Activated naive CD4-positive, alpha-beta T cell treated with anti-CD3 and anti-CD28 coated beads, Interleukin-2, amount 50 U/mL, for 72 hours (primary cell): ENCODE results near the gene C20orf202. TPM values are rescaled to one million over a fixed set of nuclear protein-coding genes. Genes with fewer than 3 reads are reported as not detected.

Experiments
- ATAC-seq, 2 donors: fragments of 150-1000 bp; cut with Tn5 transposase; 2 replicates each; pipeline ENCODE4 v1.10.0; 2021; ENCODE audit warnings: mild to moderate bottlenecking in 2 of 2, moderate library complexity in 2 of 2
- DNase-seq, 2 donors: peaks; one replicate each; pipeline ENCODE4 v3.0.0; 2021 to 2022; ENCODE audit warnings: low spot score in 2 of 2
- H3K27ac Mint-ChIP-seq, 2 donors: one replicate each; pipeline ENCODE4 v1.8.0; 2022; ENCODE audit warnings: mild to moderate bottlenecking in 2 of 2, mixed read lengths in 2 of 2
- H3K36me3 Mint-ChIP-seq, 2 donors: one replicate each; pipeline ENCODE4 v1.8.0; 2022; ENCODE audit warnings: mixed read lengths in 2 of 2
- H3K9me3 Mint-ChIP-seq, 2 donors: one replicate each; pipeline ENCODE4 v1.8.0; 2022; ENCODE audit warnings: mixed read lengths in 2 of 2
- total RNA-seq, 2 donors: library from RNA; stranded (reverse); gene quantifications; one replicate each; pipeline ENCODE4 v1.2.3, GENCODE V29; 2022

C20orf202 gene
- total RNA-seq, 2 donors from 2014 or later: 0.19 to 0.55 TPM

DNA sequence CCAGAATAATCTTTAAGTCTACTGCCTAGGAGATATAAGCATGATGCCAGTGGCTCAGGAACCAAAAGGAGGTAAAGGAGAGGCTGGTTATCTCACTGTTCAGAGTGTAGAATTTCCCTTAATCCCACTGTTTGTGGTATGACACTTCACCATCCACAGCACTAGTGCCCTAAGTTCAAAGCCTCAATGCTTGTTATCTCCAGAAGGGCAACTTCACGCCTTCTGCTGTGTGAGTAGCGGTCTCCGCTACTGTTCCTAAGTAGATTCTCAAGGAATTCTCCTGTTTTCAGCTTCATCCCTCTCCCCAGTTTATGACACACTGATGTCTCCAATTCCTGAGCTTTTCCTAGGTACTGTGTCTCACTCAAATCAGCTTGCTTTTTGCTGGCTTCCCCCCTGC, 49.2 kb downstream of the C20orf202 start:
- H3K36me3 Mint-ChIP-seq: peaks cover 0 to 11% of the 10 kb centered on the region in 2 donors
- no peak overlapping the region for H3K27ac Mint-ChIP-seq
- DNase-seq: no peak
- no peak for ATAC-seq
- peaks cover 4% of the 10 kb centered on the region in 2 donors for H3K9me3 Mint-ChIP-seq

DNA sequence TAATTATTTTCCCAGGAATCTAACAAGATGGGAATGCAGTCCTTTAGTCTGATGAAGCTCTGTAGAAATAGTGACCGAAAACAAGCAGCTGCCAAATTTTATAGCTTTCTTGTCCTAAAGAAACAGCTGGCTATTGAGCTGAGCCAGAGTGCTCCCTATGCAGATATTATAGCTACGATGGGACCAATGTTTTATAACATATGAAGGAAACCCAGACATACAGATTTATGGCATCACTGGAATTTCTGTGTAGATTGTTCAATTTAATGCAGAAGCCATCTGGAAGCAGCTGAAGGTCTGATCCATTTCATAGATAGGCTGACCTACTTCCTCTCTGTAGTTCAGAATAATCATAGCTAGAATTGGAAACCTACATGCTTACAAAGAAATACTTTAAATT, 51.0 kb downstream of the C20orf202 start:
- ATAC-seq: no peak
- Mint-ChIP-seq H3K9me3 (peaks cover 4% of the 10 kb centered on the region in 2 donors), H3K36me3 (peaks cover 0 to 11% of the 10 kb centered on the region in 2 donors), H3K27ac (no peak overlapping the region)
- DNase-seq: no peak

DNA sequence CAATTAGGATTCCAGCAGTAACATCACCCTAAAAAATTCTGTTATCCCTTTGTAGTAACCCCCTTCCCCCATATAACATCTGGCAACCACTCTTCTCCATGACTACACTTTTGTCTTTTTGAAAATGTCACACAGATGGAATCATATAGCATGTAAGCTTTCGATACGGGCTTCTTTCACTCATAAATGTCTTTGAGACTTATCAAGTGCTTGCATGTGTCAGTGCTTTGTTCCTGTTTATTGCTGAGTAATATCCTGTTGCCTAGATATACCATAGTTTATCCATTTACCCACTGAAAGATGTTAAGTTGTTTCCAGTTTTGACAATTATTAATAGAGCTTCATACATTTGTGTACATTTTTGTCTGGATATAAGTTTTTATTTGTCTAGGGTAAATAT, 52.4 kb downstream of the C20orf202 start:
- peak in 1 of 2 donors; percentile 35 for ATAC-seq
- peaks cover 4% of the 10 kb centered on the region in 2 donors for H3K9me3 Mint-ChIP-seq
- DNase-seq: no peak
- peaks cover 0 to 6% of the 10 kb centered on the region in 2 donors for H3K36me3 Mint-ChIP-seq
- no peak overlapping the region for H3K27ac Mint-ChIP-seq

Other genes with a start within 250 kb of the C20orf202 start
- not detected for gene RSPO4, start 201.1 kb upstream of the C20orf202 start, total RNA-seq
- 100 to 1,000 TPM in 1 of 2 donors, 10 to 100 TPM in 1; 89.6 to 151 TPM for gene PSMF1, start 84.9 kb upstream of the C20orf202 start, total RNA-seq
- gene TMEM74B, start 18.5 kb upstream of the C20orf202 start, total RNA-seq: 1 to 10 TPM in 1 of 2 donors, not detected in 1; 8.3 TPM
- gene RAD21L1, start 22.6 kb downstream of the C20orf202 start, total RNA-seq: under 1 TPM; 0.25 to 0.47 TPM
- 1 to 10 TPM; 3.2 to 4.8 TPM for gene SNPH, start 62.8 kb downstream of the C20orf202 start, total RNA-seq
- gene SDCBP2, start 125.7 kb downstream of the C20orf202 start, total RNA-seq: 10 to 100 TPM in 1 of 2 donors, 1 to 10 TPM in 1; 4.9 to 18.5 TPM
- 100 to 1,000 TPM; 147 to 374 TPM for gene FKBP1A, start 189.6 kb downstream of the C20orf202 start, total RNA-seq